Measurements from ENCODE around the gene SLC41A2.

SLC41A2 gene

DNA sequence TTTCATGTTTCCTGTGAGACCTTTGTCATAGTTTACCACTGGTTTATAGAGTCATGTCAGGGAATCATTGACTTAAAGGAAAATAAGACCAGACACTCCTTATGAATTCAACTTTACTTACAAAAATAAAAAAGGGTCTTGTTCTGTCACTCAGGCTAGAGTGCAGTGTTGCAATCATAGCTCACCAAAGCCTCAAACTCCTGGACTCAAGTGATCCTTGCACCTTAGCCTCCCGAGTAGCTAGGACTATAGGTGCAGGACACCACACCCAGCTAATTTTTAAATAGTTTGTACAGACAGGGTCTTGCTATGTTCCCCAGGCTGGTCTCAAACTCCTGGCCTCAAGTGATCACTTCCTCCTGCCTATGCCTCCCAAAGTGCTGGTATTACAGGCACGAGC lies 19.0 kb downstream of the SLC41A2 start:
- no peak for DNase-seq
- in situ Hi-C loops (cut with HindIII; ENCODE audit: low pct_ligation_motif_present, low pct_unique_long_range_greater_than_20kb, low sequenced_read_pairs): no loop called here

DNA sequence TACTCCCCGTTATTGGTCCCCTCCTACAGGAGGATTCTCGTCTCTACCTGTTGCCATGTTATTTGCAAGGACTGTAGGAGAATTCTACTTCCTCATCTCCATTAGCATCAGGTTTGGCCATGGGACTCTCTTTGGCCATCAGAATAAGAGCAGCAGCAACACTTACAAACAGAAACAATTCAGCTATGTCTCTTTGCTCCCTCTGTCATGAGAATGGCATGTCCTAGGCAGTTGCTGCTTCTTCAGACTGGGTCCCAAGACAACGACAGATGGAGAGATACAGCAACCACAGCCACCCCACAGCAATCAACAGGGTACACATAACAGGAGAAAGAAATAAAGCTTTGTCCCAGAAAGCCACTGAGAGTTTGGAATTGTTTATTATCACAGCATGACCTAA lies 19.7 kb downstream of the SLC41A2 start:
- no peak for DNase-seq
- in situ Hi-C loops (cut with HindIII; ENCODE audit: low pct_ligation_motif_present, low pct_unique_long_range_greater_than_20kb, low sequenced_read_pairs): no loop called here

DNA sequence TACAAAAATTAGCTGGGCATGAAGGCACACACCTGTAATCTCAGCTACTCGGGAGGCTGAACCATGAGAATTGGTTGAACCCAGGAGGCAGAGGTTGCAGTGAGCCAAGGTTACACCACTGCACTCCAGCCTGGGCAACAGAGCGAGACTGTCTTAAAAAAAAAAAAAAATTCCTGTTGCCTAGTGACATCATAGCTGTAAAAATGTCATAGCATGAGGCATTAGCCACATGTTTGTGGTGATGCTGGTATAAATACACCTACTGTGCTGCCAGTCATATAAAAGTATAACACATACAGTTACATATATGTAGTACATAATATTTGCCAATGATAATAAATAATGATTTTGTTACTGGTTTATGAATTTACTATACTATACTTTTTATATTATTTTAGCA lies 22.2 kb downstream of the SLC41A2 start:
- DNase-seq: peak; percentile 23
- in situ Hi-C loops (cut with HindIII; ENCODE audit: low pct_ligation_motif_present, low pct_unique_long_range_greater_than_20kb, low sequenced_read_pairs): no loop called here

DNA sequence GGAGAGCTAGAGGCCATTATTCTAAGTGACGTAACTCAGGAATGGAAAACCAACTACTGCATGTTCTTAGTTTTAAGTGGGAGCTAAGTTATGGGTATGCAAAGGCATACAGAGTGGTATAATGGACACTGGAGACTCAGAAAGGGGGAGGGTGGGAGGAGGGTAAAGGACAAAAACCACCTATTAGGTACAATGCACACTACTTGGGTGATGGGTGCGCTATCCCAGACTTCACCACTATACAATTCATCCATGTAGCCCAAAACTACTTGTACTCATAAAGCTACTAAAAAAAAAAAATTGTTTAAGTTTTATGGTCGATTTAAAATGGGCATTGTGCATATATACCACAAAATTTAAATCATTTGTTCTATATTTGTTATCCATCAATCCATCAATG lies 24.3 kb downstream of the SLC41A2 start:
- DNase-seq: no peak
- in situ Hi-C loops (cut with HindIII; ENCODE audit: low pct_ligation_motif_present, low pct_unique_long_range_greater_than_20kb, low sequenced_read_pairs): no loop called here

DNA sequence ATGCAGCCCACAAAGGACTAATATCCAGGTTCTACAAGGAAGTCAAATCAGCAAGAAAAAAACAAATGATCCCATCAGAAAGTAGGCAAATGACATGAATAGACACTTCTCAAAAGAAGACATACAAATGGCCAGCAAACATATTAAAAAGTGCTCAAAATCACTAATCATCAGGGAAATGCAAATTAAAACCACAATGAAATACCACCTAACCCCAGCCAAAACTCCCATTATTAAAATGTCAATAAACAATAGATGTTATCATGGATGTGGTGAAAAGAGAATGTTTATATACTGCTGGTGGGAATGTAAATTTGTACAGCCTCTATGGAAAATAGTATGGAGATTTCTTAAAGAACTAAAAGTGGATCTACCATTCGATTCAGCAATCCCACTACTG lies 25.0 kb downstream of the SLC41A2 start:
- in situ Hi-C loops (cut with HindIII; ENCODE audit: low pct_ligation_motif_present, low pct_unique_long_range_greater_than_20kb, low sequenced_read_pairs): no loop called here
- DNase-seq: no peak

DNA sequence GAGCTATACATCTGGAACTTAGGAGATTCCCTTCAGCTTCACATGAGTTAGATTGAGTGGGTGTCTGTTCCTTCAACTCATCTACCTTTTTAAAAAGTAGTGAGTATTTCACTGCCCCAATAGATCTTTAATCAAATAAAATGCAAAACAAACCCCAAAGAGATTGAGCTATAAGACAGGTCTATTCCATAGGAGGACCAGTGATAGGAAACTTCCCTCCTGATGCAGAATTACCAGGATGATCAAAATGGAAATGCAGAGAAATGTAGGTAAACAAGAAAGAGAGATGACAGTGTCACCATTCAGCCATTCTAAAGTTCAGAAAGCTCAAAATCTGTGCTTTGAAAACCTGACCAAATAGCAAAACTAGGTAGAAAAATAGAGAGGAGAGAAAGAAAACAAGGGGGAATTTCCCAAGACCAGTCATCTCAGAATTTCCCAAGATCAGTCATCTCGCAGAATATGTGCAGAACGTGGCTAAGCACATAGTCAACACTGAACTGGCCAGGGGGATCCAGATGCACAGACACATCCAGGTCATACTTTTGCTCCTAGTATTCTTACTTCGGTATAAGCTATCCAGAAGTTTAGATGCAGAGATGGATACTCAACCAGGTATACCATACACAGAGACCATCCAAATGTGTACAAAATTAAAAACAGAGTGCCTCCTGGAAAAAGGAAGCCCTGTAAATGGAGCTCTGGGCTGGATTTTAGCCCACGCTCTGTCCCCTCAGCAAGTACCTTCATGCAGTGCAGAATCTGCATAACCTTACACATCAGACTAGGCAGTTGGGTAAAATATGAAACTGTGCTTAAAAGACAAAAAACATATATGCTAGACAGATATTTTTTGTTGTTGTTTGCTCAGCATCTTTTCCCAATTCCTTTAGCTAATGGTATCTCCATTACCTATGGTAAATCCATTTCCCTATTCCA lies 27.4 kb downstream of the SLC41A2 start:
- peak; percentile 39 for DNase-seq
- in situ Hi-C loops (cut with HindIII; ENCODE audit: low pct_ligation_motif_present, low pct_unique_long_range_greater_than_20kb, low sequenced_read_pairs): no loop called here

DNA sequence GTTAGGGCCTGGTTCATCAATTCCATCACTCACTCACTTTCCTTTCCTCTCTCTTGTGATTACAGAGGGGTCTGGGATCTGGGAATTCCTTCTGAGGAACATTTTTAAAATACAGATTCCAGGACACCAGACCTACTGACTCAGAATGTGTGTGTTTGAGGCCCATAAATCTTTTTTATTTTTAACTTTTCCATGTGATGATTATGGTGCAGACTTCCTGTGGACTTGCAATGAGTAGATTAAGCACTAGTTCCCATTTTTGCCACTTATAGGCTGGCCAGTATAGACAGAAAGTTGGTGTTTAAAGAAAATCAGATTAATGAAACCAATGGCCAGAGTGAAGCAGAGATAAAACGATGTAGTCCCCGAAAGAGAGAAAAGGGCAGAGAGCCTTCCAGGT lies 28.1 kb downstream of the SLC41A2 start:
- in situ Hi-C loops (cut with HindIII; ENCODE audit: low pct_ligation_motif_present, low pct_unique_long_range_greater_than_20kb, low sequenced_read_pairs): no loop called here

DNA sequence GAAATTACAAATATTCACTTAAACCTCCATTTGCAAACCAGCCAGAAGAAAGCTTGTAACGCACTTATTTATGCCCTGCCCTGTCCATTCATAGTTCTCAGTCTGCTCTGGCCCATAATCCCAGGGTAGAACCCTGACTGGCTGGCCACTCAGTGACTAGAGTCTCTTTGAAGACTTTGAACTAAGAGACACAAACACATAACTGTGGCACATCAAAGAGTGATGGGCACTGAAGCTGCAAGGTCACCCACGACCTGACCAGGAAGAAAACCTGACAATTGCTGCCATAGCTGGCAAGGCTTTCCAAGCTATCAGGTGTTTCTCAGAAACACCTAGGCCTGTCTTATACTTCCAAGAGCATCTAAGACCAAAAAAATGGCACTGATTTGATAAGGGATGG lies 28.7 kb downstream of the SLC41A2 start:
- no peak for DNase-seq
- in situ Hi-C loops (cut with HindIII; ENCODE audit: low pct_ligation_motif_present, low pct_unique_long_range_greater_than_20kb, low sequenced_read_pairs): no loop called here

More for the DNA sequence above, 28.1 kb downstream of the SLC41A2 start:
- DNase-seq: no peak

DNA sequence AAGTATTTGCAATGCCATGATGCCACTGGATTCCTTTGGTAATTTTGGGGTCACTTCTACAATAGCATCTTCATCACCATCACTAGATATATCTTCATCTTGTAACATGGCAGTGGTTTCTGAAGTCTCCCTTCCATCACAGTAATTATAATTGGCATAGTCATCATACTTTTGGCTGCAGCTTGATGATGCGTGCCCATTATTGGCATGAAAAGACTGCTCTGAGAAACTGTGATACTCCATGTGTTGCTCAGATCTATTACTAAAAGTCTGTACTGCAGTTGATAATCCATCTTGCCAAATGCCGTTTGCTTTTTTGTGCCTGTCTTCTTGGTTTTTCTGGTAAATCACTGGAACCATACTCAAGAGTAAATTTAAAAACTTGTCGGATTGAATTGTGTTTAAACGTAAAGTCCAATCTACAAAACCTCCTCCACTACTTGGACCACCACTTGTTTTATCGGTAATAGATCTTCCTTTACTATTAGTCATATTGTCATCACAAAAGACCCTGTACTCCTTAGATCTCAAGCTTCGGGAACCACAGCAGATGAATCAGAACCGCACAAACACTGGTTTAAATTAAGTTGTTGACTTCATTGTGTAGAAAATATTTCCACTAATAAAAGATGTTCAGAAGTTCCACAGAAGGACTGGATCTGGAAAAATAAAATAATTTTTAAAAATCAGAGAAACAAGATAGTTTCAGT lies 29.9 kb downstream of the SLC41A2 start:
- in situ Hi-C loops (cut with HindIII; ENCODE audit: low pct_ligation_motif_present, low pct_unique_long_range_greater_than_20kb, low sequenced_read_pairs): no loop called here
- no peak for DNase-seq

DNA sequence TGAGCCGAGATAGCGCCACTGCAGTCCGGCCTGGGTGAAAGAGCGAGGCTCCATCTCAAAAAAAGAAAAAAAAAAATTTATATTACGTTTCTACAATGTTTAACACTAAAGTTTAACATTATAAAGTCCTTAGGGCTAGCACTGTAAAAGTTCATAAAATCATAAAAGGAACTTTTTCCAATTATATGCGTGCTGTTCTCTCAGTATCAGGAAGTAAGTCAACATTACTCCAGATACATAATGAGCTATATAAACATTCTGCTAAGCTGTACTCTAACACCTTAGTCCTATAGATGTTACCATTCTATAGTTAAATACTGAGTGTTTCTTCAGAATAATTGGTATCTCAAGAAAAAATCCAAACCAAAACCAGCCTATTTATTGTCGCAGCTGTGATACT lies 32.6 kb downstream of the SLC41A2 start:
- in situ Hi-C loops (cut with HindIII; ENCODE audit: low pct_ligation_motif_present, low pct_unique_long_range_greater_than_20kb, low sequenced_read_pairs): no loop called here
- no peak for DNase-seq

DNA sequence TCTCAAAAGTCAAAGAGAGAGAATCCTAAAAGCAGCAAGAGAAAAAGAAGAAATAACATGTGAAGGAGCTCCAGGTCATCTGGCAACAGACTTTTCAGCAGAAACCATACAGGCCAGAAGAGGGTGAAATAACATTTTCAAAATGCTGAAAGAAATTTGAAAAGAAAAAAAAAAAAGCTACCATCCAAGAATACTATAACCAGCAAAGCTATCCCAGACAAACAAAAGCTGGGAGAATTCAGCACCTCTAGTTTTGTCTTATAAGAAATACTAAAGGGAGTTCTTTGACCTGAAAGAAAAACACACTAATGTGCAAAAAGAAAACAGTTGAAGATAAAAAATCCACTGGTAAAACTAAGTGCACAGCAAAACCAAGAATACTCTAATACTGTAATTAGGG lies 36.8 kb downstream of the SLC41A2 start:
- in situ Hi-C loops (cut with HindIII; ENCODE audit: low pct_ligation_motif_present, low pct_unique_long_range_greater_than_20kb, low sequenced_read_pairs): no loop called here
- no peak for DNase-seq

DNA sequence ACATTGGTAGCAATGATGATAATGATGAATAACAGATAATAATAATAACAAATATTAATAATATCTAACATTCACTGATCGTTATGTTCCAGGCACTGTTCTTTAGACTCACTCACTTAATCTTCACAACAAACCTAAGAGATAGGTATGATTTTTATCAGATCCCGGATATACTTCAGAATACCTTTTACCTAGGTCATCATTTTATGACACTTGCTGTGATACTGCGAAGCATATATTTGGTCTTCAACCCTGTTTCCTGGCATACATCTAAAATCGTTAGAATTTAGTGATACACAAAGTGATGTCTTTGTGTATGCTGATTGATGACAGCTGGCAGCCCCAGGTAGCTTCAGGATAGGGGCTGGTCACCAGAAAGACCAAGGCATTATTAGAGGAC lies 46.1 kb downstream of the SLC41A2 start:
- DNase-seq: no peak
- in situ Hi-C loops (cut with HindIII; ENCODE audit: low pct_ligation_motif_present, low pct_unique_long_range_greater_than_20kb, low sequenced_read_pairs): no loop called here

DNA sequence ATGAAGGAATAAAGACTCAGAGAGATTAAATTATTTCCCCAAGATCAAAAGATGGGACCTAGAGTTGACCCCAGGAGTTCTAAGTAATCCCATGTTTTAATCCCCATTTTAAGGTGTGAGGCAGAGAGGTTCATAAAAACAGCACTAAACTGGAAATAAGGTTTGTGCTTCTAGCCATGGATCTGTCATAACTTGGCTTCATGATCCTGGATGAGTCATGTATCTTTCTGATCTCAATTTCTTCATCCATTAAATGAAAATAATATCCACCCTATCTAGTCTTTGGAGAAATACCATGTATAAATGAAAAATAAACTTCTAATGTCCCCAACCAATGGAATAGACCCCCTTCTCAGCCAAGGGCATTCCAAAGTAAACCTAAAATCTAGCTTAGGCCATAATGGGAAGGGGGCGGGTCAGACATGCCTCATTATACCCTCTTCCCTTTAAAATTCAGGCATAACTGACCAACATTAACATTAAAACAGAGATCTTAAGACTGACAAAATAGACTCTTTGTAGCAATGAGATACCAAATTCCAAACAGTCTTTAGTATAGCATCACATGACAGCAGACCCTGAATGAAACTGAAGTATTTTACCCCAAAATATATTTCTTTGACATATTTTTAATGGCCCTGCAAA lies 47.8 kb downstream of the SLC41A2 start:
- DNase-seq: no peak
- in situ Hi-C loops (cut with HindIII; ENCODE audit: low pct_ligation_motif_present, low pct_unique_long_range_greater_than_20kb, low sequenced_read_pairs): no loop called here

DNA sequence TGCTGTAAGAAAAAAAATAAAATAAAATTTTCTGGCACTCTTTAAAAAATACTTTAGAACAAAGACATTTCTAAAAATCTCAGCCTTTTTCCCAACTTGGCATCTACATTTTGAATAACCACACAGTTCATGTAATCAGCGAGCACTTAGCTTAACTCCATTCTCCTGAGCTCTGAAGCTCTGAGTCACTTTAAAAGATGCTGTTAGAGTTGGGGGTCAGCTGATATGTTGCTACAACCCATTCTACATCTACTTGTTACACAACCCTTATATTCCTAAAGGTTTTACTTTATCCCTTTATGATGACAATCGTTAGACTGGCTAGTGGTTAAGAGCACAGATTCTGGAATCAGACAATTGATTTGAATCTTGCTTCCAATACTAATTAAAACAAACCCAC lies 48.3 kb downstream of the SLC41A2 start:
- no peak for DNase-seq
- in situ Hi-C loops (cut with HindIII; ENCODE audit: low pct_ligation_motif_present, low pct_unique_long_range_greater_than_20kb, low sequenced_read_pairs): no loop called here

Data from ACHN (cell line).